Tibial nerve (tissue), 4 donors: ENCODE data around the gene SAP30L. TPM values are rescaled to one million over a fixed set of nuclear protein-coding genes. Genes with fewer than 3 reads are reported as not detected.
A peak's percentile ranks its signal among the peaks of the same experiment; 100 is the strongest.

Experiments used
- DNase-seq, 2 donors: peaks; one replicate each; pipeline ENCODE4 v3.0.0-alpha.2; 2019; ENCODE audit warnings: low spot score in 2 of 2
- H3K27ac ChIP-seq, 4 donors: fragments of 200-600 bp; sonication (generic) in 3 of 4; one replicate each; pipeline ENCODE4 v1.5.1; 2017 to 2019; ENCODE audit warnings: mild to moderate bottlenecking in 1 of 4
- H3K27me3 ChIP-seq, 2 donors: fragments of 200-600 bp; sonication (generic) in 1 of 2; one replicate each; pipeline versions ENCODE4 v1.5.1 to v1.6.0; 2017 to 2019
- H3K36me3 ChIP-seq, 3 donors: fragments of 200-600 bp; sonication (generic); one replicate each; pipeline ENCODE4 v1.5.1; 2018 to 2019
- H3K4me1 ChIP-seq, 4 donors: fragments of 200-600 bp; sonication (generic) in 3 of 4; one replicate each; pipeline ENCODE4 v1.5.1; 2017 to 2019
- H3K4me3 ChIP-seq, 4 donors: fragments of 200-600 bp; sonication (generic) in 3 of 4; one replicate each; pipeline ENCODE4 v1.5.1; 2017 to 2019; ENCODE audit warnings: mild to moderate bottlenecking in 1 of 4, moderate library complexity in 1 of 4
- H3K9me3 ChIP-seq, 4 donors: fragments of 200-600 bp; sonication (generic) in 3 of 4; one replicate each; pipeline ENCODE4 v1.5.1; 2017 to 2019
- CTCF ChIP-seq, 5 experiments: fragments of 200-600 bp in 3 of 5; fragments of 450-650 bp in 2 of 5; sonication (generic) in 3 of 5; IDR thresholded peaks; one replicate each; pipeline ENCODE4 v1.5.1; 2016 to 2019; ENCODE audit warnings: antibody characterized with exemption in 5 of 5, mild to moderate bottlenecking in 3 of 5, moderate library complexity in 2 of 5
- EP300 ChIP-seq, 2 donors: sonication (generic); formaldehyde crosslinking; IDR thresholded peaks; one replicate each; pipeline ENCODE4 v1.6.1; 2017; ENCODE audit warnings: antibody characterized with exemption in 2 of 2, mild to moderate bottlenecking in 1 of 2
- POLR2A ChIP-seq, 2 donors: fragments of 450-650 bp; IDR thresholded peaks; one replicate each; pipeline ENCODE4 v1.6.1; 2017; ENCODE audit warnings: antibody characterized with exemption in 2 of 2, mild to moderate bottlenecking in 2 of 2, moderate library complexity in 2 of 2
- WGBS, 2 donors: methylation state at CpG; one replicate each; pipeline ENCODE4 v1.1.5; 2018; 5-methylcytosine and 5-hydroxymethylcytosine counted together
- total RNA-seq, 4 donors: library from RNA; depleted of rRNA; stranded (reverse); fragments of >200 nt; gene quantifications; one replicate each; pipeline ENCODE4 v1.1.0, GENCODE V29; 2016

SAP30L gene
- total RNA-seq, 4 donors from 2014 or later: 30.0 to 60.5 (median 38.6) TPM

- Histone ChIP-seq H3K9me3 (no peaks in the 10 kb centered on the region), H3K4me1 (peaks cover 0 to 9% (median 3%) of the 10 kb centered on the region in 4 donors), H3K36me3 (no peaks in the 10 kb centered on the region), H3K27ac (no peak overlapping the region), H3K4me3 (no peak overlapping the region), H3K27me3 (no peaks in the 10 kb centered on the region)
- WGBS, 2 donors: 78 to 83% methylated on average over 9 of the region's 9 CpGs
- no peak for TF ChIP-seq EP300 (IDR thresholded peaks at IDR 0.05)
- TF ChIP-seq POLR2A (IDR thresholded peaks at IDR 0.05): no peak
- no peak for TF ChIP-seq CTCF (IDR thresholded peaks at IDR 0.05)
- DNase-seq: no peak
These were observed 43.9 kb upstream of the SAP30L start for GRCh38 chr5:154401931-154402330.

GRCh38 chr5:154402611-154403010 is 43.2 kb upstream of the SAP30L start:
- TF ChIP-seq CTCF (IDR thresholded peaks at IDR 0.05) (no peak), POLR2A (IDR thresholded peaks at IDR 0.05) (no peak), EP300 (IDR thresholded peaks at IDR 0.05) (no peak)
- peaks cover 0 to 9% (median 3%) of the 10 kb centered on the region in 4 donors for H3K4me1 ChIP-seq
- H3K27me3 ChIP-seq: no peaks in the 10 kb centered on the region
- no peak overlapping the region for H3K27ac ChIP-seq
- no peaks in the 10 kb centered on the region for H3K36me3 ChIP-seq
- H3K4me3 ChIP-seq: no peak overlapping the region
- 92 to 93% methylated on average over 10 of the region's 10 CpGs for WGBS, 2 donors
- no peak for DNase-seq
- H3K9me3 ChIP-seq: no peaks in the 10 kb centered on the region

- Histone ChIP-seq H3K36me3 (no peaks in the 10 kb centered on the region), H3K4me3 (no peak overlapping the region), H3K27ac (no peak overlapping the region), H3K4me1 (peaks cover 0 to 9% (median 3%) of the 10 kb centered on the region in 4 donors), H3K9me3 (no peaks in the 10 kb centered on the region), H3K27me3 (no peaks in the 10 kb centered on the region)
- no peak for TF ChIP-seq EP300 (IDR thresholded peaks at IDR 0.05)
- no peak for TF ChIP-seq POLR2A (IDR thresholded peaks at IDR 0.05)
- TF ChIP-seq CTCF (IDR thresholded peaks at IDR 0.05): no peak
- DNase-seq: no peak
- WGBS, 2 donors: 94 to 99% methylated on average over 4 of the region's 4 CpGs
These were observed 42.6 kb upstream of the SAP30L start for GRCh38 chr5:154403234-154403633.

GRCh38 chr5:154403776-154404387 is 41.9 kb upstream of the SAP30L start:
- DNase-seq: no peak
- peaks cover 0 to 9% (median 3%) of the 10 kb centered on the region in 4 donors for H3K4me1 ChIP-seq
- peaks cover 0 to 2% (median 0%) of the 10 kb centered on the region in 3 donors for H3K36me3 ChIP-seq
- H3K27me3 ChIP-seq: no peaks in the 10 kb centered on the region
- H3K9me3 ChIP-seq: no peaks in the 10 kb centered on the region
- no peak overlapping the region for H3K4me3 ChIP-seq
- TF ChIP-seq CTCF (IDR thresholded peaks at IDR 0.05) (no peak), EP300 (IDR thresholded peaks at IDR 0.05) (no peak), POLR2A (IDR thresholded peaks at IDR 0.05) (no peak)
- H3K27ac ChIP-seq: no peak overlapping the region
- WGBS, 2 donors: 78 to 85% methylated on average over 8 of the region's 8 CpGs

- TF ChIP-seq EP300 (IDR thresholded peaks at IDR 0.05) (peak in 1 of 2 donors; percentile 51), CTCF (IDR thresholded peaks at IDR 0.05) (peak; percentile 78 to 94 (median 86)), POLR2A (IDR thresholded peaks at IDR 0.05) (no peak)
- DNase-seq: peak; percentile 61 to 76
- no peaks in the 10 kb centered on the region for H3K27me3 ChIP-seq
- H3K9me3 ChIP-seq: no peaks in the 10 kb centered on the region
- peaks cover 0 to 14% (median 0%) of the 10 kb centered on the region in 3 donors for H3K36me3 ChIP-seq
- no peak overlapping the region for H3K27ac ChIP-seq
- 8 to 9% methylated on average over 29 to 37 of the region's 37 CpGs for WGBS, 2 donors
- peaks cover 0 to 9% (median 3%) of the 10 kb centered on the region in 4 donors for H3K4me1 ChIP-seq
- H3K4me3 ChIP-seq: peak overlapping the region; percentile 14 to 41 (median 30)
These were observed 40.6 kb upstream of the SAP30L start for GRCh38 chr5:154405078-154405792.
